Pancreas (tissue), 10 donors: Measurements from ENCODE around the gene DENR. TPM values are rescaled to one million over a fixed set of nuclear protein-coding genes. Genes with fewer than 3 reads are reported as not detected.
"Not testable (repeated sequence)": the region's sequence is repeated elsewhere in the genome, so short reads cannot be mapped to it uniquely, and the experiment has no call there.

Experiments
- ATAC-seq, 4 donors: fragments of 200-7000 bp; cut with Tn5 transposase; one replicate each; pipeline versions ENCODE4 v1.8.0 to v1.9.1; 2020; ENCODE audit warnings: mild to moderate bottlenecking in 4 of 4, moderate library complexity in 4 of 4
- DNase-seq, 6 donors: peaks; one replicate each; pipeline ENCODE4 v3.0.0-alpha.2; 2020
- FAIRE-seq: peaks from 2 replicates; lab custom pipeline; 2012; peaks lifted over from hg19 to GRCh38; lab: Jason Lieb, UNC
- H3K27ac ChIP-seq, 4 donors: fragments of 200-600 bp; sonication (generic); 1 replicate in 3 of 4; 2 replicates in 1 of 4; pipeline versions ENCODE4 v1.5.0 to v1.8.0; 2020
- H3K27me3 ChIP-seq, 4 donors: fragments of 200-600 bp; one replicate each; pipeline ENCODE4 v1.8.0; 2021
- H3K36me3 ChIP-seq, 3 donors: fragments of 200-600 bp; sonication (generic) in 1 of 3; one replicate each; pipeline versions ENCODE4 v1.5.0 to v1.8.0; 2020 to 2021
- H3K4me1 ChIP-seq, 3 donors: fragments of 200-600 bp; one replicate each; pipeline ENCODE4 v1.8.0; 2021
- H3K4me3 ChIP-seq, 4 donors: fragments of 200-600 bp; sonication (generic) in 2 of 4; one replicate each; pipeline versions ENCODE4 v1.5.0 to v1.8.0; 2020 to 2021
- H3K9me3 ChIP-seq, 4 donors: fragments of 200-600 bp; one replicate each; pipeline ENCODE4 v1.8.0; 2021
- CTCF ChIP-seq, 4 donors: fragments of 200-600 bp; sonication (generic) in 3 of 4; IDR thresholded peaks; one replicate each; pipeline versions ENCODE4 v1.5.0 to v1.8.0; 2021; ENCODE audit warnings: antibody characterized with exemption in 4 of 4
- WGBS, 2 donors: extraction: QIAGEN DNeasy Blood & Tissue Kit; methylation state at CpG; one replicate each; pipeline ENCODE4 v1.1.7; 2013; 5-methylcytosine and 5-hydroxymethylcytosine counted together
- intact Hi-C, 3 donors: fragments of 100-400 bp; cut with DNase I; formaldehyde crosslinking; loops; one replicate each; pipeline versions ENCODE4 v1.11.1 to v1.14.2; 2022
- polyA plus RNA-seq, 2 donors: library from polyadenylated mRNA; stranded (reverse); fragments of 200-250 nt; gene quantifications; one replicate each; pipeline ENCODE4 v1.2.3, GENCODE V29; 2013
- total RNA-seq, 6 donors: library from RNA; stranded (reverse); fragmentation: NEBNext Ultra II Directional in 4 of 6; extraction: Animal tissue kit (Norgen Biotek cat#: 25700) in 4 of 6; gene quantifications; one replicate each; pipeline versions ENCODE4 v1.2.1 to v1.2.4, GENCODE V29; 2021 to 2023
- donor health status: healthy with polysubstance abuse.
- donor health status: DM: no; HTN: no; CAD: no; lungs with moderate emphysema.
- donor health status: DM: no; HTN: no; CAD: no.
- donor health status: control.
- donor health status: control.
- donor health status: Bipolar disorder and iron deficiency.
- donor health status: DM: yes; HTN: yes; CAD: no.
- donor health status: DM: no; HTN: no; CAD: no.
- donor health status: DM: no; HTN: no; CAD: no.
- donor health status: DM: yes; HTN: yes; CAD: no.

Gene DENR
- total and polyA plus RNA-seq, 8 donors, result 12.2 to 20.9 (median 16.0) TPM

DNA sequence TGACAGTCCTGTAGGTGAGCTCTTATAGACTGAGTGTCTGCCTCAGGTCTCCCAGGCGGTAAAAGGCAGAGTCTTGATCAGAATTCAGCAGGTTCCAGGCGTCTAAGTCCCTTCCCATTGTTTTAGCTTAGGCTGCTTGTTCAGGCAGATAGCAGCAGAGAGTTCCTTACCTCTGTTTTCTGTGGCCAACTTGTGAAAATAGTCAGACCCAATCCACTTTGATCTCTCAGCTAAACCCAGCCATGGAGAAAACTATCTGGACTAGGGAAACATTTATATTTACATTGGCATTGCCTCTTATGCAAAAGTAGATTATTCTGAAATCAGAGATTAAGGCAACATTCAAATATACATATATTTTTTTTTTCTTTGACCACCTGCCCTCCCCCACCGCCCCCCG is 43.2 kb downstream of the DENR start:
- WGBS, 2 donors, result 41 to 42% methylated on average over 4 of the region's 4 CpGs
- Histone ChIP-seq H3K27ac (peak overlapping the region in 1 of 4 donors; percentile 41), H3K9me3 (no peaks in the 10 kb centered on the region), H3K27me3 (no peaks in the 10 kb centered on the region), H3K4me1 (no peaks in the 10 kb centered on the region), H3K36me3 (no peaks in the 10 kb centered on the region), H3K4me3 (no peak overlapping the region)
- no peak for DNase-seq
- TF ChIP-seq CTCF (IDR thresholded peaks at IDR 0.05), result no peak
- intact Hi-C loops, result loop anchor here in 2 of 3 donors (10.0 kb wide), 2 partner anchors 49 to 159 kb away; no protein-coding TSS in a partner anchor
- no peak for FAIRE-seq
- peak; percentile 12 to 88 (median 66) for ATAC-seq

GRCh38 chr12:122799641-122800243 is 47.1 kb downstream of the DENR start:
- ATAC-seq (no peak), FAIRE-seq (no peak), DNase-seq (no peak)
- Histone ChIP-seq H3K27me3 (no peaks in the 10 kb centered on the region), H3K4me3 (no peak overlapping the region), H3K27ac (no peak overlapping the region), H3K36me3 (no peaks in the 10 kb centered on the region), H3K4me1 (peaks cover 0 to 6% (median 0%) of the 10 kb centered on the region in 3 donors), H3K9me3 (no peaks in the 10 kb centered on the region)
- 89 to 93% methylated on average over 13 of the region's 13 CpGs for WGBS, 2 donors
- intact Hi-C loops, result loop anchor here in 2 of 3 donors (10.0 kb wide), 2 partner anchors 45 to 155 kb away; no protein-coding TSS in a partner anchor
- no peak for TF ChIP-seq CTCF (IDR thresholded peaks at IDR 0.05)

GRCh38 chr12:122803937-122804336 is 51.3 kb downstream of the DENR start:
- FAIRE-seq (no peak), DNase-seq (no peak), ATAC-seq (peak in 2 of 4 donors; percentile 41 to 65)
- Histone ChIP-seq H3K4me1 (peaks cover 0 to 6% (median 0%) of the 10 kb centered on the region in 3 donors), H3K36me3 (no peaks in the 10 kb centered on the region), H3K9me3 (no peaks in the 10 kb centered on the region), H3K27me3 (no peaks in the 10 kb centered on the region), H3K4me3 (no peak overlapping the region), H3K27ac (peak overlapping the region in 1 of 4 donors; percentile 37)
- intact Hi-C loops, result no loop called here
- no peak for TF ChIP-seq CTCF (IDR thresholded peaks at IDR 0.05)
- 21 to 31% methylated on average over 7 of the region's 7 CpGs for WGBS, 2 donors

GRCh38 chr12:122804957-122805356 is 52.3 kb downstream of the DENR start:
- H3K36me3 ChIP-seq, H3K4me1 ChIP-seq, FAIRE-seq, H3K9me3 ChIP-seq, H3K4me3 ChIP-seq, H3K27me3 ChIP-seq, intact Hi-C loops, DNase-seq, ATAC-seq, H3K27ac ChIP-seq: not testable (repeated sequence)
- 97 to 100% methylated on average over 8 to 9 of the region's 9 CpGs for WGBS, 2 donors

DNA sequence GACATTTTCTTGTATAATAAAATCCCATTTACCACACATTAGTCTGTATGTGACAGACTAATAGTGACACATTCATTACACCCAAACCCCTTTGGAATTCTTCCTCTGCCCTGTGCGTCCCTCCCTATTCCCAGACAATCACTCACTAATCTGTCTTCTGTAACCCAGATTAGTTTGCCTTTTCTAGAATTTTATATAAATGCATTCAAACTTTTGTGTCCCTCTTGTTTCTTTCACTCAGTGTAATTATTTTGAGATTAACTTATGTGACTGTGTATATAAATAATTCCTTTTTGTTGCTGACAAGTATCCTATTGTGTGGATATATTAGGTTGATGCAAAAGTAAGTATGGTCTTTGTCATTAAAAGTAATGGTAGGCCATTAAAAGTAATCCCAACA is 55.0 kb downstream of the DENR start:
- FAIRE-seq (no peak), DNase-seq (no peak), ATAC-seq (no peak)
- Histone ChIP-seq H3K36me3 (no peaks in the 10 kb centered on the region), H3K27ac (no peak overlapping the region), H3K9me3 (no peaks in the 10 kb centered on the region), H3K27me3 (no peaks in the 10 kb centered on the region), H3K4me1 (peaks cover 0 to 6% (median 0%) of the 10 kb centered on the region in 3 donors), H3K4me3 (no peak overlapping the region)
- intact Hi-C loops, result no loop called here
- WGBS, 2 donors, result 71 to 72% methylated on average over 1 of the region's 1 CpG
- no peak for TF ChIP-seq CTCF (IDR thresholded peaks at IDR 0.05)
